Effector memory CD8-positive, alpha-beta T cell (primary cell): ENCODE data around the gene SAMD11.

ENCODE experiments used
- ATAC-seq: fragments of 150-1000 bp; cut with Tn5 transposase; replicated peaks from 2 replicates; pipeline ENCODE4 v1.10.0; 2021; ENCODE audit warnings: mild to moderate bottlenecking, moderate library complexity
- DNase-seq, 3 experiments: peaks; one replicate each; pipeline ENCODE4 v3.0.0; 2021
- H3K27ac Mint-ChIP-seq, 2 donors: one replicate each; pipeline ENCODE4 v1.8.0; 2022; ENCODE audit warnings: mild to moderate bottlenecking in 2 of 2, mixed read lengths in 2 of 2, moderate library complexity in 2 of 2
- H3K27me3 Mint-ChIP-seq, 2 donors: one replicate each; pipeline ENCODE4 v1.8.0; 2022; ENCODE audit warnings: mixed read lengths in 2 of 2
- H3K36me3 Mint-ChIP-seq: one replicate; pipeline ENCODE4 v1.8.0; 2022; ENCODE audit warnings: mild to moderate bottlenecking, moderate library complexity, mixed read lengths; ENCODE audit not compliant: insufficient read depth
- H3K4me1 Mint-ChIP-seq, 2 donors: one replicate each; pipeline ENCODE4 v1.8.0; 2022; ENCODE audit warnings: low read depth in 2 of 2, mixed read lengths in 2 of 2
- H3K4me3 Mint-ChIP-seq, 2 donors: one replicate each; pipeline ENCODE4 v1.8.0; 2022; ENCODE audit warnings: mild to moderate bottlenecking in 2 of 2, mixed read lengths in 2 of 2, moderate library complexity in 2 of 2
- H3K9me3 Mint-ChIP-seq, 2 donors: one replicate each; pipeline ENCODE4 v1.8.0; 2022; ENCODE audit warnings: mixed read lengths in 2 of 2

SAMD11 gene

DNA sequence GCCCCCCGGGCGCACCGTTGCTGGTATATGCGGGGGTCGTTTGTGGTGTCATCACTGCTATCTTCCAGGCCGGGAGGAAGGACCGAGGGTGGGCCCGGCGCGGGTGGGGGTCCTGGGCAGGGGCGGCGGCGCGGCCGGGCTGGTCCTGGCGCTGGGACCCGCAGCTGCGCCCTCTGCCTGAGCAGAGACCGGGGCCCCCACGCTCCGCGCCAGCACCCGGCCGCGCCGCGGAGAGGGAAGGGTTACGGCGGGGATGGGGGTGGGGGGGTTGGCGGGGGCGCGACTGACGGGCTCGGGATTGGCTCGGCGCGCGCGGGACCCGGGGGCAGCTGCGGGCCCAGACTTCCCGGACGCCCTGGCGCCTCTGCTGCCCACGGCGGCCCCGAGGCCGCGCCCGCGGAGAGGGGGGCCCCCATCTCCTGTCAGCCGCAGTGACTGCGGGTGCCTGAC is 13.8 kb upstream of the SAMD11 start:
- no peaks in the 10 kb centered on the region for H3K9me3 Mint-ChIP-seq
- peaks cover 36 to 84% of the 10 kb centered on the region in 2 donors for H3K27me3 Mint-ChIP-seq
- ATAC-seq (no peak), DNase-seq (no peak)
- H3K4me1 Mint-ChIP-seq: peaks cover 0 to 6% of the 10 kb centered on the region in 2 donors
- no peak overlapping the region for H3K4me3 Mint-ChIP-seq
- H3K36me3 Mint-ChIP-seq: peaks cover 8% of the 10 kb centered on the region
- H3K27ac Mint-ChIP-seq: no peak overlapping the region

DNA sequence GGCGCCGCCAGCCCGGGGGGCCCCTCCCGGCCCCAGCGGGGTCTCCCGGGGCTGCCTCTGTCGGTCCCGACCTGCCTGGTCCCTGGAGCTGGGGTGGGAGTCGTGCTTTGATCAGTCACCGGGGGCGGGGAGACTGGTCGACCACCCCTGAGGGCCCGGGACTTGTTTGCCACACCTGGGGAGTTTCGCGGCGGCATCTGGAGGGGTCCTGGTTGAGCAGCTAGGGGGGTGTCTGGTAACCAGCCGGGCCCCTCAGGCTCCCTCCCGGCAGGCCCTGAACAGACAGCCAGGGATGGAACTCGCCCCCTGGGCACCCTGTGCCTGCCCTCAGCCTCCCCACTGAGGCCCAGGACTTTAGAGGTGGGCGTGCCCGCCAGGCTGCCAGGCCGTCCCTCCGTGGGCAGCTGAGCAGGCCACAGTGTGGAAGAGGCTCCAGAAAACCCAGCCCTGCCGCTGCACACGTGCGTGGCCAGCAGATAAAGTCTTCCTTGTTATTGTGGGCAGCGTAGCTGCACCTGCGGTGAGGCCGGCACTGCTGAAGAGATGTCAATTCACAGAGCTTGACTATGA is 13.3 kb upstream of the SAMD11 start:
- Mint-ChIP-seq H3K27me3 (peaks cover 41 to 84% of the 10 kb centered on the region in 2 donors), H3K9me3 (no peaks in the 10 kb centered on the region), H3K36me3 (peaks cover 8% of the 10 kb centered on the region), H3K4me3 (no peak overlapping the region), H3K4me1 (peaks cover 0 to 6% of the 10 kb centered on the region in 2 donors), H3K27ac (no peak overlapping the region)
- DNase-seq (no peak), ATAC-seq (no peak)

DNA sequence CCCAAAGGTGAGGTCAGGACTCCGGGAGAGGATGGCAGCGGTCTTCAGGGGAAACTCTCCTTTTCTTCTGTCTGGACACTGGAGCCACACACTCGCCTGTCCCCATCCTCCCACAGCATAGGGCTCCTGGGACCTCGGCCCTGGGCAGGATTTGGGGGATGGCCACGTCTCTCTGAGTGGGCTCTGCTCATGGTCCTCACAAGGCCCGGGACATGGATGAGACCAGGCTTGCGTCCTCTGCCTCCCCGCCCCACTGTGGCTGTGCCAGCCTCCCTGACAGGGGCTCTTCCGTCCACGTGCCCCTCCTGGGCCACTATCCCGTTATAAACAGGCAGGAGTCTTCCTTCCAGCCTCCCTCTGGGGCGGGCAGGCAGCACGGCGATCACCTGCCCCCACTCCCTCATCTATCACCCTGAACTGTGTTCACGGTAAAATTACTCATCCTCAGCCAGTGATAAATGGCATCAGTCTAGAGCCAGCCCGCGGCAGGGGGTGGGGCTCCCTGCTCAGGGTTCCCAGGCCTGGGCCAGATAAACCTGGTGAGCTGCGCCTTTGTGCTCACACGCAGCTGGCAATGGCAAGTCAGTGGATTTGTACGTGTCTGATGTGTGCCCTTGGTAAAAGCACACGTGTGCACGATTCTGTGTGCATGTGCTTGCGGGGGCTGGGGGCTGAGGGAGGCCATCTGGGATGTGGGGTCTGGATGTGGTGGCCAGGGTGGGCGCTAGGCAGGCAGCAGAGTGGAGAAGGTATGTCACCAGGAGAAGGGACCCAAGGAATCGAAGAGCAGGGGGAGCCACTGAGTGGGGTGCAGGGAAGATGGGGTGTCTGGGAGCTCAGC is 12.6 kb upstream of the SAMD11 start:
- Mint-ChIP-seq H3K4me3 (no peak overlapping the region), H3K27me3 (peaks cover 41 to 80% of the 10 kb centered on the region in 2 donors), H3K27ac (no peak overlapping the region), H3K9me3 (no peaks in the 10 kb centered on the region), H3K36me3 (peaks cover 4% of the 10 kb centered on the region), H3K4me1 (peaks cover 0 to 6% of the 10 kb centered on the region in 2 donors)
- DNase-seq (no peak), ATAC-seq (no peak)

DNA sequence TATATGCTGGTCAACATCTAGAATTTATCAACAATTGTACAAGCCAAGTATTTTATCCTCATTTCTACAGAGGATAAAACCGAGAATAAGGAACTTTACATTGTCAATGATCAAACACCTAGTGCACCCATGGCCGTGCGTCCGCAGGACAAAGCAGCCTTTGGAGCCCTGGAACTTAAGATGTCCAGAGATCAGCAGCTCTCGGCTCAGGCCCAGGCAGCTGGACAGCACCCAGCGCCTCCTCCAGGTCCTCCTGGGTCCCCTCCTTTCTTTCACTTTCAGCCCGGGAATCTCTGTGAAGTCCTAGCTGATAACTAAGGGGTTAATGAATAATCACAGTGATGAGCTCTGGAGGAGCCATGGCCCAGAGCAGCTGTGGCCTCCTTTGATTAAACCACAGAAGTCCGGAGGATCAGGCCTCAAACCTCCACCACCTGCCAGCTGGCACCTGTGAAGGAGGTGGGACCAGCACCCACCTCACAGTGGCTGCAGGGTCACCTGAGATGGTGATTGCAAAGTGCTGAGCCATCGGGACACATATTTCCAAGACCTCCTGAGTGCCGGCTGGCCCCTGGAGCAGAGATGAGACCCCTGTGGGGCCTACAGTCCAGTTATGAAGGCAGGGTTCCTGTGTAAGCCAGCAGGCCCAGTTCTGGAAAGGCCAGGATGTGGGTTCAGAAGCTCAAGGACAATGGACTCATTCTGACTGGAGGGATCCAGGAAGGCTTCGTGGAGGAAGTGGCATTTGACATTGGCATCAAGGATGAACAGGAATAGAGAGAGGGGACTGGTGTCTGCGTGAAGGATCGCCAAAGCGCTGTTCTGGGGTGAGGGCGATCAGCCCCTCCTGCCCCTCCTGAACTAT is 11.6 kb upstream of the SAMD11 start:
- Mint-ChIP-seq H3K27ac (no peak overlapping the region), H3K9me3 (no peaks in the 10 kb centered on the region), H3K36me3 (no peaks in the 10 kb centered on the region), H3K4me1 (peaks cover 0 to 6% of the 10 kb centered on the region in 2 donors), H3K27me3 (peaks cover 40 to 73% of the 10 kb centered on the region in 2 donors), H3K4me3 (no peak overlapping the region)
- DNase-seq (no peak), ATAC-seq (no peak)

DNA sequence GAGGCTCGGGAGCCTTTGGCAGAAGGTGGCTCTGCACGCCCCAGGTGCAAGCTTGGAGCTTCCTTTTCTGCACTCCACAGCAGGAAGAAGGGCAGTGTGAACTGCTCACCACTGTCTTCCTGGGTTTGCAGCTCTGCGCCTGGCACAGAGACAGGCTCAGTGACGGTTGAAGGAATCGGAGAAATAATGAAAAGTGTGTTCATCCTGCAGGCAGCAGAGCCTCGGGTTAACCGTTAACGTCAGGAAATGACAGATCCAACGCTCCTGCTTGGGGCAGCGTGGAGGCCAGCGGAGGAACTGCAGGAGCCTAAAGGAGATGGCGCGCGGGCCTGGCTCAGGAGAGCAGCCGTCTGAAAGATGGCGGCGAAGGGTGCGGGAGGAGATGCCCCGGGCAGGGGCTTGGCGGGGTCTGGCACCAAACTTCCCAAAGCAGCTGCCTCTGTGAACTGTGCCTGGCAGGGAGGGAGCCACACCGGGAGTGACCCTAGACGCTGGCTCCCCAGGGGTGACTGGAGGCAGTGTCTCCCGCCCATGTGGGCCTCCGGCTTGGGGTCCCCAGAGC is 10.9 kb upstream of the SAMD11 start:
- no peak overlapping the region for H3K27ac Mint-ChIP-seq
- H3K9me3 Mint-ChIP-seq: no peaks in the 10 kb centered on the region
- H3K36me3 Mint-ChIP-seq: no peaks in the 10 kb centered on the region
- H3K27me3 Mint-ChIP-seq: peaks cover 47 to 73% of the 10 kb centered on the region in 2 donors
- DNase-seq: no peak
- peaks cover 0 to 6% of the 10 kb centered on the region in 2 donors for H3K4me1 Mint-ChIP-seq
- H3K4me3 Mint-ChIP-seq: no peak overlapping the region
- no peak for ATAC-seq

DNA sequence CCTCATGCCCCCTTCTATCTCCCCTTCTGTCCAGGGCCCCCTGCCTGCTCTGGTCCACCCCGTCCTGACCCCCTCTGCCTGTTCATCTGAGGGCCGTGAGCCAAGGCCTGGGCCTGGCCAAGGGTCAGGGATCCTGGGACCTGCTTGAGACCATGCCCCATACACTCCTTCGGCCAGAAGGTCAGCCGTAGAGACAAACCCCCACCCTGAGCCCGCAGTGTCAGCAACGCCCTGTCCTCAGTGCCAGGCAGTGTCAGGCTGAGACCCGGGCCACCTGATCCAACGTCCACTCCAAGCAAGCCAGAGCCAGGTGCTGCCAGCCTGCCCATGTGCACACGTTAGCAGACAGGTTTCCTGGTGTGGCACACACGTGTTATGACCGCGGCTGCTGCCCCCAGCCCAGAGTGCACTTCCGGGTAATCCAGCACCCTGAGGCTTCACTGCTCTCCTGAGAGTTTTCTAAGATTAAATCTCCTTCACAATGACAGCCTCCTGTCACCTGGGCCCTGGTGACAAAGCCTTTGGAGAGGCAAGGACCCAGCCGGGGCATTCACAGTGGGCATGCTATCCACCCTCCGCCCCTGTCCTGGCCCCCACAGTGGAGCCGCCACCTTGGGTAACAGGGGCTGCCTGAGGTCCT is 10.1 kb upstream of the SAMD11 start:
- Mint-ChIP-seq H3K36me3 (no peaks in the 10 kb centered on the region), H3K27me3 (peaks cover 55 to 73% of the 10 kb centered on the region in 2 donors), H3K9me3 (no peaks in the 10 kb centered on the region), H3K4me1 (peaks cover 0 to 6% of the 10 kb centered on the region in 2 donors), H3K4me3 (no peak overlapping the region), H3K27ac (no peak overlapping the region)
- DNase-seq: no peak
- ATAC-seq: no peak

DNA sequence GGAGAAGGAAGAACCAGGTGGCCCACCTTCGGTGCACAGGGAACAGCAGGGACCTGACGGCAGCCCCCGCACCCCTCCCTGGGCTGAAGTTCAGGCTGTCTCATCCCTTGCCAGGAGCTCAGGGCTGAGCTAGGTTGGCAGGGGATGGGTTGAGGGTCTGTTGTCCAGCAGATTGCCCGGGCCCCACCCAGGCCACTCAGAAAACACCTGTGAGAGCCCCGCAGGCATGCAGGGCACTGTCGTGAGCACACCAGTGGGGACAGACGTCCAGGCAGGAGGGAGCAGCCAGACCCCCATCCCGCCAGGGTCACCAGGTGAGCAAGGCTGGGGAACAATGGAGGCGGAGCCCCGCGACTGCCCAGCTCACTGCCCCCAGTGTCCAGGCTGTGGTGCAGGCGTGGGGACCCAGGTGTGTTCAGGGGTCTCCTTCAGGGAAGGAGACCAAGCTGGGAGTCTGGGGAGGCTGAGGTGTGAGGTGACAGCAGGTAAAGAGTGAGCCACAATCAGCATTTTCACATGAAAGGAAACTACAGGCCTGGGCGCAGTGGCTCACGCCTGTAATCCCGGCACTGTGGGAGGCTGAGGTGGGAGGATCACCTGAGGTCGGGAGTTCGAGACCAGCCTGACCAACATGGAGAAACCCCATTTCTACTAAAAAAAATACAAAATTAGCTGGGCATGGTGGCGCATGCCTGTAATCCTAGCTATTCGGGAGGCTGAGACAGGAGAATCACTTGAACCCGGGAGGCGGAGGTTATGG is 9.4 kb upstream of the SAMD11 start:
- Mint-ChIP-seq H3K9me3 (no peaks in the 10 kb centered on the region), H3K27ac (no peak overlapping the region), H3K27me3 (peaks cover 58 to 80% of the 10 kb centered on the region in 2 donors), H3K36me3 (no peaks in the 10 kb centered on the region), H3K4me1 (peaks cover 0 to 6% of the 10 kb centered on the region in 2 donors), H3K4me3 (no peak overlapping the region)
- ATAC-seq: no peak
- no peak for DNase-seq

DNA sequence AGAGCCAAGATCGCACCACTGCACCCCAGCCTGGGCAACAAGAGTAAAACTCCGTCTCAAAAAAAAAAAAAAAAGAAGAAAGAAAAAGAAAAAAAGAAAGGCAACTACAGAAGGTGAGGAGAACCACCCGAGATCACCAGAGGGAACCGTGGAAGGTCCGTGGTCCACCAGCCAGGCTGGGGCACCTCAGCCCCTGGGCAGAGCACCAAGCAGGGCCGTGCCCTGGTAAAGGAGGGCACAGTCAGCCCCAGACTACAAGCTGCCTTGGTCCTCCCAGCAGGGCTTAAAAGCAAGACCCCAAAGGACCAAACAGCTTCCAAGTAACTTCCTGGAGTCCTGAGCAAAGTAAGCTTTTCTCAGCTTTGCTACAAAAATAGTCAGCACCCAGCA is 8.8 kb upstream of the SAMD11 start:
- Mint-ChIP-seq H3K27me3 (peaks cover 58 to 84% of the 10 kb centered on the region in 2 donors), H3K36me3 (no peaks in the 10 kb centered on the region), H3K4me3 (no peak overlapping the region), H3K27ac (no peak overlapping the region), H3K9me3 (no peaks in the 10 kb centered on the region), H3K4me1 (peaks cover 0 to 6% of the 10 kb centered on the region in 2 donors)
- DNase-seq (no peak), ATAC-seq (no peak)

DNA sequence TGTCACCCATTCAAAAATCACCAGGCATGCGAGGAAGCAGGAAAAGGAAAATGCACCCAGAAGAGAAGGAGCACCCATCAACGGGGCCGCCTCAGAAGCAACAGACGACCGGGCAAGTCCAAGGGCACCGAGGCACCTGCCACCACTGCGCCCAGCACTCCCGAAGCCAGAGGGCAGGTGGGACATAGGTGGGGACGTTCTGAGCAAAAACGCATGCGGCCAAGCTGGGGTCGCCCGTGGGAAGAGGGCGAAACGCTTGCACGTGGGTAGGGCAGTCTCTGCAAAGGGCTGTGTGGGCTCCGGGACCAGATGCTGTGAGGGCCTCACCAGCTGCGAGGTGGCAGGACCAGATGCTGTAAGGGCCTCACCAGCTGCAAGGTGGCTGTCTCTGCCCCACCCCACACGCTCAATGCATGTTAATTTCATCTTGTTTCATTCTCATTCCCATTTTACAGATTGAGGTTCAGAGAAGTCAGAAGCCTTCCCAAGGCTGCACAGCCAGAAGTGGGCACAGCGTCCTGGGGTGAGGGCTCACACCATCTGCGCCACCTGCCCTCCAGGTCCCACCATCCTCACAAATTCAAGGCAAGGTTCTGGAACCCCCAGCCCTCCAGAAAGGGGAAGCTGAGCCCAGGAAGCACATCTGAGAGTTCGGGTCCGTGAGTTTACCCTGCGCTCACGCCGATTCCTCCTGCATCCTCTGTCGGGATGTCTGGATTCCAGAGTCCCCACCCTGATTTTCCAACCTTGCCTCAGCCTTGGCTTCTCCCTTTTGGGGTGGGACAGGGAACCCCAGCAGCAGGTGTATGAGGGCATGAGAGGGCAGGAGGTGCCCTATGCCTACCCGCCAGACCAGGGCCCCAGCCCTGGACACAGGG is 8.2 kb upstream of the SAMD11 start:
- no peak for DNase-seq
- Mint-ChIP-seq H3K36me3 (no peaks in the 10 kb centered on the region), H3K27me3 (peaks cover 63 to 87% of the 10 kb centered on the region in 2 donors), H3K9me3 (no peaks in the 10 kb centered on the region), H3K4me3 (no peak overlapping the region), H3K27ac (no peak overlapping the region), H3K4me1 (peaks cover 2 to 9% of the 10 kb centered on the region in 2 donors)
- ATAC-seq: no peak

DNA sequence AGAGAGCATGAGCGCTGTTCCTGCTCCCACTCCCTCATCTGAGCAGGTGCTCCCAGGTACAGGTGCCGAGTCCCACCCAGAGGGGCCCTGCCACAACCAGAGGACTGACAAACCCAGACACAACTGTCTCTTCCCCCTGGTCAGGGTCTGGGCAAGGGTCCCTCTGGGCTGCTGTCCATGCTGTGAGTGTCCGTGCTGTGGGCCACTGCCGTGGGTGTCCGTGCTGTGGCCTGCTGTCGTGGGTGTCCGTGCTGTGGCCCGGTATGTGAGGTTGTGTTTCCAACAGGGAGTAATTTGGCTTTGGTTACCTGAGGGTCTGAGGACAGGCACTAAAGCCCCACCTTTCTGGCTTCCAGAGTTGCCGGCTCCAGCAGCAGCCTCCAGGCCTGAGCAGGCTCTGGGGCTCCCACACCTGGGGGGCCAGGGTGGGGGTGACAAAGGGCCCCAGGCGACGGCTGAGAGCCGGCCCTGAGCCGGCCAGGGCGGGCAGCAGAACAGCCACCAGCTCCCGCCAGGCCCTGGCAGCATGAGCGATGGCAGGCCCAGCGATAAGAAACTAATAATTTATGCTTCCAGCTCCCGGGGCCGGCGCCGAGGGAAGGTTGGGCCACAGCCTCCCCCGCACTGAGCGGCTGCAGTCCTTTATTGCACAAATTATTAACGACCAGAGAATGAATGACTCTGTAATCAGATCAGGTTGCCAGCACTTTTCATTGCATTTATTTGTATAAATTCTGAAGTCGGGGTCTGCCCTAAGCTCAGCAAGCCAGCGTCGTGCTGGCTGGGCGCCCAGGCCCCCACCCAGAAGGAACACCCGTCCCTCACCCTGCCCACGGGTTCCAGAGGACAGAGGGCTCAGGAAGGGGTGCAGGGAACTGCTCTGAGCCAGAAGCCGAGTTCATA is 7.3 kb upstream of the SAMD11 start:
- Mint-ChIP-seq H3K27ac (no peak overlapping the region), H3K9me3 (no peaks in the 10 kb centered on the region), H3K27me3 (peaks cover 63 to 87% of the 10 kb centered on the region in 2 donors), H3K4me3 (no peak overlapping the region), H3K36me3 (no peaks in the 10 kb centered on the region), H3K4me1 (peaks cover 5 to 13% of the 10 kb centered on the region in 2 donors)
- ATAC-seq (no peak), DNase-seq (no peak)

DNA sequence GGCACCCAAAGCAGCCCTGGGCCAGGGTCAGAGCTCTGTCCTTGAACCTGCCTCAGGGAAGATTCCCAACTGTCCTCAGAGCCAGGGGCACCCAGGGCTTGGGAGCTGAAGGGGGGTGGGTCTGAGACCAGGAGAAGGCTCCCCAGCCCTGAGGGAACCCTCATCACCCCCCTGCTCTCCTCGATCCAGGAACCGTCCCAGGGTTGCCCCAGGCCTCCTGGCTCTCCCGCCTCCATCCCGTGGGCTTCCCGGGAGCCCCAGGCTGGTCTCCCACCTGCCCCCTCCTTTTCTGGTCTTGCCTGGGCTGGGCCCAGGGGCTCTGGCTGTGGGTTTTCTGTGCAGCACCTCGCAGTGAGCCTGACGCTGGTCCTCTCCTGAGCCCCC is 6.7 kb upstream of the SAMD11 start:
- Mint-ChIP-seq H3K4me3 (no peak overlapping the region), H3K36me3 (no peaks in the 10 kb centered on the region), H3K4me1 (peaks cover 5 to 16% of the 10 kb centered on the region in 2 donors), H3K27me3 (peaks cover 67 to 87% of the 10 kb centered on the region in 2 donors), H3K9me3 (no peaks in the 10 kb centered on the region), H3K27ac (no peak overlapping the region)
- no peak for DNase-seq
- no peak for ATAC-seq
